NCI-H1048 (cell line): Measurements from ENCODE around the gene TRIM56.
A peak's percentile ranks its signal among the peaks of the same experiment; 100 is the strongest.
"Not testable (repeated sequence)": the region's sequence is repeated elsewhere in the genome, so short reads cannot be mapped to it uniquely, and the experiment has no call there.

ENCODE experiments used
- DNase-seq: peaks from one replicate; lab custom pipeline; 2025; lab: John Stamatoyannopoulos, UW

TRIM56 gene, protein sequence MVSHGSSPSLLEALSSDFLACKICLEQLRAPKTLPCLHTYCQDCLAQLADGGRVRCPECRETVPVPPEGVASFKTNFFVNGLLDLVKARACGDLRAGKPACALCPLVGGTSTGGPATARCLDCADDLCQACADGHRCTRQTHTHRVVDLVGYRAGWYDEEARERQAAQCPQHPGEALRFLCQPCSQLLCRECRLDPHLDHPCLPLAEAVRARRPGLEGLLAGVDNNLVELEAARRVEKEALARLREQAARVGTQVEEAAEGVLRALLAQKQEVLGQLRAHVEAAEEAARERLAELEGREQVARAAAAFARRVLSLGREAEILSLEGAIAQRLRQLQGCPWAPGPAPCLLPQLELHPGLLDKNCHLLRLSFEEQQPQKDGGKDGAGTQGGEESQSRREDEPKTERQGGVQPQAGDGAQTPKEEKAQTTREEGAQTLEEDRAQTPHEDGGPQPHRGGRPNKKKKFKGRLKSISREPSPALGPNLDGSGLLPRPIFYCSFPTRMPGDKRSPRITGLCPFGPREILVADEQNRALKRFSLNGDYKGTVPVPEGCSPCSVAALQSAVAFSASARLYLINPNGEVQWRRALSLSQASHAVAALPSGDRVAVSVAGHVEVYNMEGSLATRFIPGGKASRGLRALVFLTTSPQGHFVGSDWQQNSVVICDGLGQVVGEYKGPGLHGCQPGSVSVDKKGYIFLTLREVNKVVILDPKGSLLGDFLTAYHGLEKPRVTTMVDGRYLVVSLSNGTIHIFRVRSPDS

DNA sequence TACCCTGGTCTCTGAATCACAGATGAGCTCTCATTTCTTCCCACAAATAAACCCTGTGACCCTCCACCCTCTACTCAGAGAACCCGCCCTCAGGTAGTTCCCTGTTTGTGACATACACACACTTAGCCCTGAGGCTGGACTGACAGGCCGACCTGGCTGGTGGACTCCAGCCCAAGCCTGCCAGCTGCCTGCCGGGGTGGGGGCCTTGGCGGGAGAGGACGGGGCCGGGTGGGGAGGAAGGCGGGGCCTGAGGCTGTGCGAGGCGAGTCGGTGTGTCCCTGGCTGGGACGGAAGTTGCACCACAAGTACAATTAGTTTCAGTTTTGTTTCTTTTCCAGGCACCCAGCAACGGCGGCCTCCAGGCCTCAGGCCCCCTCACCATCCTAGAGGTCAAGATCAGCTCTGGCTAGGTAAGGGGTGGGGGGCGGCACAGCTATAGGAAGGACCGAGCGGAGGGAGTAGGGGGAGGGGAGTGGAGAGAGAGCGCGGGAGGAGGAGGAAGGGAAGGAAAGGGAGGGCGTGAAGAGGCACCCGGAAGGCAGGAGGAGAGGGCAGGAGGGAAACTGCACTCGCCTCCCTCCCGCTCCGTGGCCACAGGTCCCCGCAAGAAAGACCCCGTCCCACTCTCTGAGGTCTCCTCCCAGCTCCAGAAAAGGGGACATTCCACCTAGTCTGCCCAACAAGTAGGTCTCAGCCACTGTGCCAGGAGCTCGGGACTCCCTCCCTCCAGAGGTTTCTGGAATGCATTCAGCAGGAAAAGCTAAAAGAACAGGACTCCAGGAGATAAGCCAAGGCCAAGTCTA is at the start of gene TRIM56:
Gene TRIM56, plus strand, starts transcription at position 320 of the 803 bp plus-strand sequence. CDS start 1,832 bp downstream, outside the sequence.
- no peak for DNase-seq

GRCh38 chr7:101035941-101036340 is 49.3 kb upstream of the TRIM56 start:
- DNase-seq: no peak

- DNase-seq: not testable (repeated sequence)
Observed at GRCh38 chr7:101041283-101041682, 44.0 kb upstream of the TRIM56 start.

DNA sequence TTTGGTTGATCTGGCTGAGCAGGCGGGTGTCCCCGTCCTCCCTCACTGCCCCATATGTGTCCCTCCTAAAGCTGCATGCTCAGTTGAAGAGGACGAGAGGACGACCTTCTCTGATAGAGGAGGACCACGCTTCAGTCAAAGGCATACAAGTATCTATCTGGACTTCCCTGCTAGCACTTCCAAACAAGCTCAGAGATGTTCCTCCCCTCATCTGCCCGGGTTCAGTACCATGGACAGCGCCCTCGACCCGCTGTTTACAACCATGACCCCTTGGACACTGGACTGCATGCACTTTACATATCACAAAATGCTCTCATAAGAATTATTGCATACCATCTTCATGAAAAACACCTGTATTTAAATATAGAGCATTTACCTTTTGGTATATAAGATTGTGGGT is 26.9 kb upstream of the TRIM56 start:
- DNase-seq: no peak

GRCh38 chr7:101059620-101059942 is 25.7 kb upstream of the TRIM56 start:
- DNase-seq: no peak

DNA sequence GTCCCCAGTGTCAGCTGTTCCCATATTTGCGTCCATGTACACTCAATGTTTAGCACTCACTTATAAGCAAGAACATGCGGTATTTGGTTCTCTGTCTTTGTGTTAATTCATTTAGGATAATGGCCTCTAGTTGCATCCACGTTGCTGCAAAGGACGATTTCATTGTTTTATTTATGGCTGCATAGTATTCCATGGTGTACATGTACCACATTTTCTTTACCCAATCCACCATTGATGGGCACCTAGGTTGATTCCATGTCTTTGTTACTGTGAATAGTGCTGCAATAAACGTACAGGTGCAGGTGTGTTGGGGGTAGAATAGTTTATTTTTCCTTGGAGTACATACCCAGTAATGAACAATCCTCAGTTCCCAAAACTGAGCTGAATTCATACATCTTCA is 24.3 kb upstream of the TRIM56 start:
- DNase-seq: no peak

DNA sequence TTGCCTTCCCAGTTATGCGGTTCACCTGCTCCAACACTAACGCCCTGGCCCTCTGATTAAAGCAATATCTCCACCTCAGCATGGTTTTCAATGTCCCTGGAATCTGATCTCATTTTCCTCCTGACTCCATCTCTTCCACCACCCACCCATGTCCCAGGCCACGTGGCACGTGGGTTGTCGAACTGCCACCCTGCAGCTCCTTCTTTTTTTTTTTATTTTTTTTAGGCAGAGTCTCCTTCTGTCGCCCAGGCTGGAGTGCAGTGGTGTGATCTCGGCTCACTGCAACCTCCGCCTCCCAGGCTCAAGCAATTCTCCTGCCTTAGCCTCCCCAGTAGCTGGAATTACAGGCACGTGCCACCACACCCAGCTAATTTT is 21.1 kb upstream of the TRIM56 start:
- not testable (repeated sequence) for DNase-seq

DNA sequence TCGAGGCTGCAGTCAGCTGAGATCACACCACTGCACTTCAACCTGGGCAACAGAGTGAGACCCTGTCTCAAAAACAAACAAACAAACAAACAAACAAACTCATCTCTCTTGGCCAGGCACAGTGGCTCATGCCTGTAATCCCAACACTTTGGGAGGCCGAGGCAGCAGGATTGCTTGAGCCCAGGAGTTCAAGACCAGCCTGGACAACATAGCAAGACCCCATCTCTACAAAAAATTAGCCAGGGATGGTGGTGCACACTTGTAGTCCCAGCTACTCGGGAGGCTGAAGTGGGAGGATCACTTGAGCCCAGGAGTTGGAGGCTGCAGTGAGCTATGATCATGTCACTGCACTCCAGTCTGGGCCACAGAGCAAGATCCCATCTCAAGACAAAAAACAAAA is 20.1 kb upstream of the TRIM56 start:
- not testable (repeated sequence) for DNase-seq

DNA sequence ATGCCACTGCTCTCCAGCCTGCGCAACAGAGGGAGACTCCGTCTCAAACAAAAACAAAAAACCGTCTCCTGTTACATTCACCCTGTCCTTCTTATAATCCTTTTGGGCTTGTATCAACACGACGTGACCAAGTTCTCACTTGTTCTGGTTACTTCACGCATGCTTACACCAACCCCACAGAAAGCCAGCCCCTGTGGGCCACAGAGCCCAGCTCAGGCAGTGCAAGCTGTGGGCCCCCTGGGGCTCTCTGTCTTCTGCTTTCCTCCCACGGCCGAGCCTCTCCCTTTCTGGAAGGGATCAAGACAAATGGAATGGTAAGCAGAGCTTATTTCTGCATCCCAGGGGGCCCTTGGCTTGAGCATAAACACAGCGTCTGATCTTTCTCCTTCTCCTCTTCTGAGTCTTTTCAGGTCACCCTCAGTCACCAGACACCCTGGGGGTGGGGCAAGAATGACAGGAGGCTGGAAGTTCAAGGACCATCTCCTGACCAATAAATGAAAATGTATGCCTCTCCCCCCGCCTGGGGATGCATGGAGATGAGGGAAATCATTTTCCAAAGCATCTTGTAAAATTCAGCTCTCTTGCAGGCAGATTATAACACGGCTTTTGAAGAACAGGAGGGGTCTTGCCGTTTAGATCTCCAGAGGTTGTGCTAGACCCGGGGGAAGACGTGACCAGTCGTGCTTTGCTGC is 19.0 kb upstream of the TRIM56 start:
- DNase-seq: no peak

- no peak for DNase-seq
Observed at GRCh38 chr7:101066833-101067177, 18.5 kb upstream of the TRIM56 start.

GRCh38 chr7:101068401-101068800 is 16.9 kb upstream of the TRIM56 start:
- DNase-seq: no peak

- not testable (repeated sequence) for DNase-seq
Observed at GRCh38 chr7:101071362-101072104, 13.7 kb upstream of the TRIM56 start.

DNA sequence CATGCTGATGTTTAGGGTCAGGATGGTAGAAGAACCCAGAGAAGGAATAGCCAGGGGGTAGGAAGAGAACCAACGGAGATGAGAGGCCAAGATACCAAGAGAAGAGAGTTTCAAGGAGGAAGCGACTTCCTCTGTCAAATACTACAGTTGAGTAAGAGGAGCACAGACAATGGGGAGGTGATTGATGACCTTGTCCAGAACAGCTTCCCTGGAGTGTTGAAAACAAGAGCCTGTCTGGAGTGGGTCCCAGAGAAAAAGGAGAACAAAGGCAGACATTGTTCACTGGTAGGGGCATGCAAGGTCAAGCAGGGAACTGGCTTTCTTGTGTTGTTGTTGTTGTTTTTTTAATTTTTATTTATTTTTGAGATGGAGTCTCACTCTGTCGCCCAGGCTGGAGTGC is 9.6 kb upstream of the TRIM56 start:
- no peak for DNase-seq

DNA sequence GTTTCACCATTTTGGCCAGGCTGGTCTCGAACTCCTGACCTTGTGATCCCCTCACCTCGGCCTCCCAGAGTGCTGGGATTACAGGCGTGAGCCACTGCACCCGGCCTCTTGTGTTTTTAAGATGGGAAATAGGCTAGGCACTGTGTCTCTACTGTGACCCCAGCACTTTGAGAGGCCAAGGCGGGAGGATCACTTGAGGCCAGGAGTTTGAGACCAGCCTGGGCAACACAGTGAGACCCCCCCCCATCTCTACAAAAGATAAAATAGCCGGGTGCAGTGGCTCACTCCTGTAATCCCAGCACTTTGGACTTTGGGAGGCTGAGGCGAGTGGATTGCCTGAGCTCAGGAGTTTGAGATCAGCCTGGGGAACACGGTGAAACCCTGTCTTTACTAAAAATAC is 9.1 kb upstream of the TRIM56 start:
- DNase-seq: not testable (repeated sequence)

GRCh38 chr7:101077303-101078086 is 7.8 kb upstream of the TRIM56 start:
- DNase-seq: peak; percentile 52

GRCh38 chr7:101081432-101081831 is 3.8 kb upstream of the TRIM56 start:
- DNase-seq: no peak

DNA sequence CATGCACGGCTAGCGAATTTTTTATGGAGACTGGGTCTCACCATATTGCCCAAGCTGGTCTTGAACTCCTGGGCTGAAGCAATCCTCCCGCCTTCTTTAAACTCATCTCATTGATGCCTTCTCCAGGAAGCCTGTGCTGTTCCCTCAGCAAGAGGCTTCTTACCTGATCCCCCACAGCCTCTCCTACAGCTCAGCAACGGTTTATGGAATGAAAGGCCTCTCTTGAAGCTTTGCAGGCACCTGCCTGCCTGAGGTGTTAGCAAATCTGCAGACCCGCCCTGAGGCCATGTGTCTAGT is 468 bp upstream of the TRIM56 start:
- DNase-seq: no peak

GRCh38 chr7:101087334-101088068 is 2.2 kb downstream of the TRIM56 start:
- no peak for DNase-seq

GRCh38 chr7:101088069-101088425 is 2.8 kb downstream of the TRIM56 start:
- DNase-seq: no peak

- DNase-seq: no peak
Observed at GRCh38 chr7:101088858-101089529, 3.7 kb downstream of the TRIM56 start.
